Fibroblast of lung (primary cell): ENCODE results near the gene UBA5. TPM values are rescaled to one million over a fixed set of nuclear protein-coding genes. Genes with fewer than 3 reads are reported as not detected.

Experiments
- DNase-seq, 2 donors: peaks; one replicate each; pipeline versions ENCODE4 v3.0.0 to v3.0.0-alpha.2; 2010; ENCODE audit warnings: low read depth in 2 of 2
- H2AFZ ChIP-seq: 2 replicates; pipeline ENCODE4 v1.5.1; 2012; ENCODE audit warnings: low read length, control low read depth, inconsistent platforms
- H3K27ac ChIP-seq: 2 replicates; pipeline ENCODE4 v1.5.1; 2011; ENCODE audit warnings: low read length, control low read depth; ENCODE audit not compliant: insufficient read depth
- H3K27me3 ChIP-seq: 2 replicates; pipeline ENCODE4 v1.5.1; 2011; ENCODE audit warnings: mild to moderate bottlenecking, low read length; ENCODE audit not compliant: control insufficient read depth, insufficient read depth
- H3K36me3 ChIP-seq: 2 replicates; pipeline ENCODE4 v1.5.1; 2011; ENCODE audit warnings: low read length; ENCODE audit not compliant: control insufficient read depth, insufficient read depth
- H3K4me1 ChIP-seq: 2 replicates; pipeline ENCODE4 v1.5.1; 2011; ENCODE audit warnings: low read length; ENCODE audit not compliant: control insufficient read depth, insufficient read depth; ENCODE audit errors: extremely low read depth
- H3K4me2 ChIP-seq: 2 replicates; pipeline ENCODE4 v1.5.1; 2011; ENCODE audit warnings: low read length, control low read depth; ENCODE audit not compliant: insufficient read depth; ENCODE audit errors: extremely low read depth
- H3K4me3 ChIP-seq, 4 experiments: fragments of 200-600 bp in 1 of 4; sonication (generic) in 1 of 4; replicated peaks in 1 of 4; 2 replicates each; pipeline ENCODE4 v1.5.1; 2011 to 2016; ENCODE audit warnings: low read length in 4 of 4, low read depth in 3 of 4, mild to moderate bottlenecking in 3 of 4, control low read depth in 2 of 4, inconsistent platforms in 1 of 4, mixed read lengths in 1 of 4; ENCODE audit not compliant: insufficient read depth in 1 of 4; ENCODE audit errors: control extremely low read depth in 1 of 4
- H3K79me2 ChIP-seq: 2 replicates; pipeline ENCODE4 v1.5.1; 2012; ENCODE audit warnings: mild to moderate bottlenecking, low read length, inconsistent platforms; ENCODE audit not compliant: control insufficient read depth, insufficient read depth
- H3K9ac ChIP-seq: 2 replicates; pipeline ENCODE4 v1.5.1; 2011; ENCODE audit warnings: mild to moderate bottlenecking, low read length, control low read depth; ENCODE audit not compliant: insufficient read depth
- H3K9me3 ChIP-seq: 2 replicates; pipeline ENCODE4 v1.5.1; 2012; ENCODE audit warnings: low read depth, low read length; ENCODE audit not compliant: control insufficient read depth, insufficient read depth
- H4K20me1 ChIP-seq: 2 replicates; pipeline ENCODE4 v1.5.1; 2011; ENCODE audit warnings: low read length; ENCODE audit not compliant: control insufficient read depth, insufficient read depth; ENCODE audit errors: extremely low read depth
- CTCF ChIP-seq, 2 donors: IDR thresholded peaks in 1 of 2; conservative IDR thresholded peaks in 1 of 2; 1 replicate in 1 of 2; 2 replicates in 1 of 2; pipeline ENCODE4 v1.5.1; 2011 to 2012; ENCODE audit warnings: low read length in 2 of 2, control low read depth in 1 of 2, inconsistent platforms in 1 of 2, low read depth in 1 of 2, mild to moderate bottlenecking in 1 of 2
- EZH2 ChIP-seq: IDR thresholded peaks from 2 replicates; pipeline ENCODE4 v1.5.1; 2012; ENCODE audit warnings: low read length, control low read depth, mild to moderate bottlenecking; ENCODE audit errors: missing control alignments
- polyA plus RNA-seq, 2 donors: library from polyadenylated mRNA; depleted of rRNA in 1 of 2; stranded (reverse) in 1 of 2; unstranded in 1 of 2; fragments of >200 nt; gene quantifications; 2 replicates each; pipeline ENCODE4 v1.2.1, GENCODE V29; 2011 to 2012; ENCODE audit warnings: missing spikeins in 1 of 2
- total RNA-seq: library from RNA; depleted of rRNA; stranded (reverse); fragments of >200 nt; gene quantifications from 2 replicates; pipeline ENCODE4 v1.2.1, GENCODE V29; 2014

Gene UBA5
- total and polyA plus RNA-seq, 2 donors (not counting 1 experiment from before 2014, with no cell fraction given) = 43.6 to 47.5 TPM

- peaks cover 8% of the 10 kb centered on the region for H3K36me3 ChIP-seq
These were observed 34.9 kb downstream of the UBA5 start for GRCh38 chr3:132694991-132695390.

GRCh38 chr3:132695422-132695821 is 35.3 kb downstream of the UBA5 start:
- no peak overlapping the region for H2AFZ ChIP-seq
- DNase-seq = no peak
- TF ChIP-seq CTCF (conservative IDR thresholded peaks at IDR 0.05 in 1 of 2, IDR thresholded peaks at IDR 0.05 in 1 of 2; ENCODE audit: low read depth in 1 of 2, low read length in 2 of 2) (no peak), EZH2 (no peak)
- H3K9ac ChIP-seq = no peak overlapping the region
- no peak overlapping the region for H3K4me2 ChIP-seq
- H3K27me3 ChIP-seq = no peaks in the 10 kb centered on the region
- no peaks in the 10 kb centered on the region for H3K9me3 ChIP-seq
- H3K4me1 ChIP-seq = no peaks in the 10 kb centered on the region
- H3K36me3 ChIP-seq = peaks cover 8% of the 10 kb centered on the region
- no peak overlapping the region for H3K27ac ChIP-seq
- no peak overlapping the region for H3K4me3 ChIP-seq
- H3K79me2 ChIP-seq = no peaks in the 10 kb centered on the region
- no peaks in the 10 kb centered on the region for H4K20me1 ChIP-seq

More at GRCh38 chr3:132694991-132695390, 34.9 kb downstream of the UBA5 start:
- Histone ChIP-seq H3K9ac (no peak overlapping the region), H3K4me3 (no peak overlapping the region), H3K4me2 (no peak overlapping the region), H3K4me1 (no peaks in the 10 kb centered on the region), H2AFZ (no peak overlapping the region), H4K20me1 (no peaks in the 10 kb centered on the region), H3K9me3 (no peaks in the 10 kb centered on the region), H3K27ac (no peak overlapping the region), H3K27me3 (no peaks in the 10 kb centered on the region), H3K79me2 (no peaks in the 10 kb centered on the region)
- TF ChIP-seq CTCF (conservative IDR thresholded peaks at IDR 0.05 in 1 of 2, IDR thresholded peaks at IDR 0.05 in 1 of 2; ENCODE audit: low read depth in 1 of 2, low read length in 2 of 2) (no peak), EZH2 (no peak)
- DNase-seq = no peak

- Histone ChIP-seq H3K36me3 (peaks cover 13% of the 10 kb centered on the region), H3K4me2 (no peak overlapping the region), H3K4me3 (no peak overlapping the region), H2AFZ (no peak overlapping the region), H3K27me3 (no peaks in the 10 kb centered on the region), H3K9ac (no peak overlapping the region), H3K9me3 (no peaks in the 10 kb centered on the region), H3K27ac (no peak overlapping the region), H3K79me2 (no peaks in the 10 kb centered on the region), H4K20me1 (no peaks in the 10 kb centered on the region), H3K4me1 (no peaks in the 10 kb centered on the region)
- no peak for DNase-seq
- TF ChIP-seq EZH2 (no peak), CTCF (conservative IDR thresholded peaks at IDR 0.05 in 1 of 2, IDR thresholded peaks at IDR 0.05 in 1 of 2; ENCODE audit: low read depth in 1 of 2, low read length in 2 of 2) (no peak)
These were observed 43.6 kb downstream of the UBA5 start for GRCh38 chr3:132703733-132704132.
